Stimulated activated naive CD8-positive, alpha-beta T cell treated with anti-CD3 and anti-CD28 coated beads, Interleukin-15, Interleukin-2, amounts not matched to agents 100 ng/mL and 50 ng/mL, for 24 hours (primary cell): Measurements from ENCODE around the gene RORC.

Experiments used
- H3K27ac Mint-ChIP-seq: one replicate; pipeline ENCODE4 v1.8.0; 2021; ENCODE audit warnings: mild to moderate bottlenecking, mixed read lengths
- H3K27me3 Mint-ChIP-seq: one replicate; pipeline ENCODE4 v1.8.0; 2021; ENCODE audit warnings: mixed read lengths
- H3K36me3 Mint-ChIP-seq: one replicate; pipeline ENCODE4 v1.8.0; 2021; ENCODE audit warnings: low read depth, mixed read lengths
- H3K4me1 Mint-ChIP-seq: one replicate; pipeline ENCODE4 v1.8.0; 2021; ENCODE audit warnings: low read depth, mixed read lengths
- H3K4me3 Mint-ChIP-seq: one replicate; pipeline ENCODE4 v1.8.0; 2021; ENCODE audit warnings: mild to moderate bottlenecking, mixed read lengths
- H3K9me3 Mint-ChIP-seq: one replicate; pipeline ENCODE4 v1.8.0; 2021; ENCODE audit warnings: mixed read lengths

Gene RORC

DNA sequence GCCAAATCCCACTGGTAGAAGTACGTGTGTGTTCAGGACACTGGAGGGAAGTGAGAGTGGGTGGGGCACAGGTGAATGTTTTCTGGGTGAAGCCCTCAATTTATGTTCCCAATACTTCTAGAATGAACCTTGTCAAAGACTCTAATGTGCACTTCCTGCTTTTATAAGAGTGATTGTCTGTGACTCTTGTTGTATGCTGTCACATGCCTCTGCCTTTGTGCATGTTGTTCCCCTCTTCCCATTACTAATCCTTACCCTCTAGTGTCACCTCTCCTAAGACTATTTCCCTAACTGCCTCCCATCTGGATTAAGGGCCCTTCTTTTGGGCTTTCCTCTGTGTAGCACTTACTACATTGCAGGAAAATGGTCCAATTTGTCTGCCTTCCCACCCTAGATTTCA is 23.8 kb downstream of the RORC start:
- no peaks in the 10 kb centered on the region for H3K36me3 Mint-ChIP-seq
- H3K27me3 Mint-ChIP-seq = no peaks in the 10 kb centered on the region
- no peaks in the 10 kb centered on the region for H3K9me3 Mint-ChIP-seq
- no peak overlapping the region for H3K4me3 Mint-ChIP-seq
- no peaks in the 10 kb centered on the region for H3K4me1 Mint-ChIP-seq
- no peak overlapping the region for H3K27ac Mint-ChIP-seq

DNA sequence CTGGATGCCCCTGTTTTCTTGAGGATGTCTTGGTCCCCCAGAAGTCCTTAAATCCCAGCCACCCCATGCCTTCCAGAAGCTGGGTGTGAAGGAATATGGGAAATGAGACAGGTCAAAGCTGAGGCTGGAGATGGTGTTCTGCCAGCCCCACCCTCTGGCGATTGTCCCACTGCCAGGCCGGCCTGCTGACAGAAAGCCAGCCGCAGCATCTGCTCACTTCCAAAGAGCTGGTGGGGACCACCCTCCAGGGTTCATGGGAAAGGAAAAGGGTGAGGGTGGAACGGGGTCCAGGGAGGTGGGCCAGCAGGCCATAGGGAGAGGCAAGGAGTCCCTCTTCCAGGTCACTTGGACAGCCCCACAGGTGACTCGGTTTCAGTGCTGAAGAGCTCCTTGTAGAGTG is 24.5 kb downstream of the RORC start:
- Mint-ChIP-seq H3K27me3 (no peaks in the 10 kb centered on the region), H3K4me3 (no peak overlapping the region), H3K4me1 (no peaks in the 10 kb centered on the region), H3K9me3 (no peaks in the 10 kb centered on the region), H3K27ac (no peak overlapping the region), H3K36me3 (no peaks in the 10 kb centered on the region)

DNA sequence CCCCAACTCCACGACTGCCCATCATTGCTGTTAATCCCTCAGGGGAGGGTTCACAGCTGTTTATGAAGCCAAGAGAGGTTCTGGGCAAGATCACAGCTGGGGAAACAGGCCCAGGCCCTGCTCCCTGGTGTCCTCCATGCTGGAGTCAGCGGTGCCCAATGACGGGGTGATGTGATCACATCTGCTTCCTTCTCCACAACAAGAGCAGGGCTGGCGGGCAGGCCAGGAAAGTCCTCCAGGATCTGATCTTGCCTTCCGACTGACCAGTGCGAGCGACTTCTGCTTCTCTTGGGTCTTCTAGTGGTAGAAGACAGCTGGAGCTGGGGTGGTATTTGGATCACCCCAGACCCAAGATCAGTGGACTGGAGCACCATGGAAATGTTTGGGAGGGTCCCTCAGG is 25.4 kb downstream of the RORC start:
- Mint-ChIP-seq H3K9me3 (no peaks in the 10 kb centered on the region), H3K4me1 (no peaks in the 10 kb centered on the region), H3K27me3 (no peaks in the 10 kb centered on the region), H3K36me3 (no peaks in the 10 kb centered on the region), H3K27ac (no peak overlapping the region), H3K4me3 (no peak overlapping the region)

- no peak within 1 kb of the TSS for H3K4me3 Mint-ChIP-seq
- H3K9me3 Mint-ChIP-seq = no peaks in the 10 kb centered on the region
- no peaks in the 10 kb centered on the region for H3K36me3 Mint-ChIP-seq
- H3K27me3 Mint-ChIP-seq = peaks cover 4% of the 10 kb centered on the region
- H3K27ac Mint-ChIP-seq = no peak within 1 kb of the TSS
- peaks cover 4% of the 10 kb centered on the region for H3K4me1 Mint-ChIP-seq
Measured at GRCh38 chr1:151805066-151805820, 26.4 kb downstream of the RORC start, which contains the start of gene LINGO4. TSS of gene LINGO4 (minus strand) at chr1:151805419. CDS start at chr1:151802704, 2,715 bp downstream.

DNA sequence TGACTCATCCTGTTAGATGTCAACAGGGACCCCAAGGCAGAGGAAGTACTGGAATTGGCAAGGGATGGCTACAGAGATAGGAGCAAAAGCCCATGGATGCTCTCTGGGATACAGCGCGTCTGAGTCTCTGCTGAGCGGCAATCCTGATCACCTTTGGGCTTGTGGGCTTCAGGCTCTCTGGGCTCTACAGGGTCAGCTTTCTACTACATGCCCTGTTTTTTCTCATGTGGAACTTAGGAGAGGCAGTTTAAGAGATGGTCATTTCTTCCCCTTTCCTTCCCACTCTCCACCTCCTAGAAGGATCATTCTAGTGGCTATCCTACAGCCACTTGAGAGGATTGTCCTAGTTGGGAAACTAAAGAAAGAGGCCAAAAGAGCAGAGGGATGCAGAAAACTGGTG is 27.7 kb downstream of the RORC start:
- Mint-ChIP-seq H3K27ac (no peak overlapping the region), H3K4me1 (peaks cover 4% of the 10 kb centered on the region), H3K36me3 (no peaks in the 10 kb centered on the region), H3K9me3 (no peaks in the 10 kb centered on the region), H3K4me3 (no peak overlapping the region), H3K27me3 (peaks cover 9% of the 10 kb centered on the region)

DNA sequence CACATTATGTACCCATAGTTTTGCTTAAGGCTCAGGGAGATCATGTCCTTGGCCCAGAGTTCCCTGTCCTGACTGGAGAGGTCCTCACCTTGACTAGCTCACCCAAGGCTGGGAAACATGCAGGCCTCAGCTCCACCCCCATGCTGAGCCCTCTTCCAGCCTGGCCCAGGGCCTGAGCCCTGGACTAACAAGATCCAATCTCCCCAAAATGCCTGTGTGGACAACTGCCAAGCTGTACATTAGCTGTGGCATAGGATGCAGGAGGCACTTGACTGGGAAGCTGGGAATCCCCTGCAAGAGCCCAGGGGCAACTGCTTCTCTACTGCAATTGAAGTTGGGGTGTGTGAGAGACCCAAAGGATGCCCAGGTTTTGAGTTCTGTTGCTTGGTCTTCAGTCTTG is 28.4 kb downstream of the RORC start:
- no peak overlapping the region for H3K27ac Mint-ChIP-seq

GRCh38 chr1:151802372-151802771 is 29.2 kb downstream of the RORC start:
- H3K36me3 Mint-ChIP-seq = no peaks in the 10 kb centered on the region
- H3K9me3 Mint-ChIP-seq = no peaks in the 10 kb centered on the region
- no peak overlapping the region for H3K4me3 Mint-ChIP-seq
- H3K27ac Mint-ChIP-seq = no peak overlapping the region
- H3K4me1 Mint-ChIP-seq = peaks cover 4% of the 10 kb centered on the region
- peaks cover 9% of the 10 kb centered on the region for H3K27me3 Mint-ChIP-seq

More for the DNA sequence above, 28.4 kb downstream of the RORC start:
- Mint-ChIP-seq H3K27me3 (peaks cover 9% of the 10 kb centered on the region), H3K9me3 (no peaks in the 10 kb centered on the region), H3K36me3 (no peaks in the 10 kb centered on the region), H3K4me3 (no peak overlapping the region), H3K4me1 (peaks cover 4% of the 10 kb centered on the region)

DNA sequence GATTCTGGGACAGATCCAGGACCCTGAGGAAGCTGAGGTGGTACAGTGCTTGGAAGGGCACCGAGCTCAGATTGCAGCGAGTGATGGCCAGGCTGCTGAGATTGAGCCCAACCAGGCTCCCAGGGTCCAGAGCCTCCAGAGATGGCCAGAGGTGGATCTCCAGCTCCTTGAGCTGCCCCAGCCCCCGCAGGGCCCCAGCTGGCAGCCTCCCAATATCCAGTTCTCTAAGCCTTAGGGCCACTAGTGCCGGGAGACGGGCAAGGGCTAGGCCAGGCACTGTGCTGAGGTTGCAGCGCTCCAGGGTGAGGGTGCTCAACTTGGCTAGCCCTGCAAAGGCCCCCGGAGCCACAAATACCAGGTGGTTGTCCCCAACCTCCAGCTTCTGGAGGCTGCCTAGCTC is 29.8 kb downstream of the RORC start:
- Mint-ChIP-seq H3K27ac (no peak overlapping the region), H3K9me3 (no peaks in the 10 kb centered on the region), H3K4me1 (peaks cover 4% of the 10 kb centered on the region), H3K36me3 (no peaks in the 10 kb centered on the region), H3K27me3 (peaks cover 9% of the 10 kb centered on the region), H3K4me3 (no peak overlapping the region)

DNA sequence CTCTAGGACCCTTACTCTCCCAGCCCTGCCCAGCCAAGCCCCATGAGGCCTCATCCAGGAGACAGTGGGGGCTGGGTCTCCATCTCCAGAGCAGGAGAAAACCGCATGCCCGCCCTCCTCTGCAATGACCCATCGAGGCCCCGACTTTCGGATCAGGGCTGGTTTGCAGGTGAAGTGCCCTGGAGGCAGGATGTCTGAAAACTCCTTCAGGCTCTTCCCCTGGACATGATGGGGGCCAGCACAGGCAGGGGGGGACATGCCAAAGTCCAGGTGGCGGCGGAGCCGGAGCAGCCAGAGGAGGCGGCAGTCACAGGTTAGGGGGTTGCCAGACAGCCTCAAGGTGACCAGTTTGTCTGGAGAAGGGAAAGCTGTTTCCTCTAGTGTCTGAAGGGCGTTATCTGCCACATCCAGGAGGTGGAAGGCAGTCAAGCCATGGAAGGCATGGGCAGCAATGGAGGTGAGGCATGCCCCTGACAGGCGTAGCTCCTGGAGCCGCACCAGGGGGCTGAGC is 30.2 kb downstream of the RORC start:
- Mint-ChIP-seq H3K9me3 (no peaks in the 10 kb centered on the region), H3K4me1 (peaks cover 4% of the 10 kb centered on the region), H3K4me3 (no peak overlapping the region), H3K36me3 (no peaks in the 10 kb centered on the region), H3K27ac (no peak overlapping the region), H3K27me3 (peaks cover 9% of the 10 kb centered on the region)

- peaks cover 9% of the 10 kb centered on the region for H3K27me3 Mint-ChIP-seq
- H3K4me1 Mint-ChIP-seq = peaks cover 4% of the 10 kb centered on the region
- no peak overlapping the region for H3K27ac Mint-ChIP-seq
- no peaks in the 10 kb centered on the region for H3K9me3 Mint-ChIP-seq
- no peak overlapping the region for H3K4me3 Mint-ChIP-seq
- H3K36me3 Mint-ChIP-seq = no peaks in the 10 kb centered on the region
Measured at GRCh38 chr1:151800830-151801229, 30.8 kb downstream of the RORC start.

DNA sequence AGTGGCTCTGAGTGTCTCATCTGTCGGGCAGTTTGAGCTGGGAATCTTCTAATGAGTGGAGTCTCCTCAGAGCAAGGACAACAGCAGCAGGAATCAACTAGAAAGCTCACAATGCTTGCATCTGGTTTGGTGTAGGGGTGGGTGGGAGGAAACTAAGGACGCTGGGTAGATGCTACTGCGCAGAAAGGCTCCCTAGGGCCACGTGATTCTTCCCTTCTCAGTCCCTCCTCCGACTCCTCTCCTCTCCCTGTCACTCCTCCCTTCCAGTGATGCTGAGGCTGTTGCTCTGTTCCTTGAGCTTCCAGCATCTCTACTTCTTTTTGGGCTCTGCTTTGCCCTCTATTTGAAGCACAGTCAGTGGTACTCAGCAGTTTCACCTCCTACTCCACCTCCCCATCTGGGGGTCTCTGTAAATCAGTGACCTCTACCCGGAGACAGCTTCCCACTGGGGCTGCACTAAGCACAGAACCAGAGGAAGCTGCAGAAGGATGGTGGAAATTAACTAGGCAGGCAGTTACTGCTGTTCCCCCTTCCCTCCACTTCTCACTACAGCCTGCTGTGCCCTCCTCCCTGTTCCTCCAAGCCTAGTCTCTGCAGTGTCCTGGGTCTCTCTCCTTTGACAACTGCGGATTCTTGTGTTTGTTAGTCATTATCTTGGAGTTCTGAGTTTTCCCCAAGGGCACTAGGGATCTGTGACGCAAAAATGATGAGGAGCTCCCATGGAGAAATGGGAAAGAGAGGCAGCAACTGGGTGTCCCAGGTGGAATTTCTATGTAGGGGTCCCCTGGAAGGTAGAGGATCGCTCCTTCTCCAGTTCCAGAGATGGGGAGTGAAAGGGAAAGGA is 32.2 kb downstream of the RORC start:
- Mint-ChIP-seq H3K27me3 (peaks cover 9% of the 10 kb centered on the region), H3K4me1 (peaks cover 4% of the 10 kb centered on the region), H3K36me3 (no peaks in the 10 kb centered on the region), H3K9me3 (no peaks in the 10 kb centered on the region), H3K27ac (no peak overlapping the region), H3K4me3 (no peak overlapping the region)

GRCh38 chr1:151798571-151798970 is 33.0 kb downstream of the RORC start:
- Mint-ChIP-seq H3K36me3 (no peaks in the 10 kb centered on the region), H3K27ac (no peak overlapping the region), H3K4me1 (peaks cover 4% of the 10 kb centered on the region), H3K9me3 (no peaks in the 10 kb centered on the region), H3K27me3 (peaks cover 9% of the 10 kb centered on the region), H3K4me3 (no peak overlapping the region)

DNA sequence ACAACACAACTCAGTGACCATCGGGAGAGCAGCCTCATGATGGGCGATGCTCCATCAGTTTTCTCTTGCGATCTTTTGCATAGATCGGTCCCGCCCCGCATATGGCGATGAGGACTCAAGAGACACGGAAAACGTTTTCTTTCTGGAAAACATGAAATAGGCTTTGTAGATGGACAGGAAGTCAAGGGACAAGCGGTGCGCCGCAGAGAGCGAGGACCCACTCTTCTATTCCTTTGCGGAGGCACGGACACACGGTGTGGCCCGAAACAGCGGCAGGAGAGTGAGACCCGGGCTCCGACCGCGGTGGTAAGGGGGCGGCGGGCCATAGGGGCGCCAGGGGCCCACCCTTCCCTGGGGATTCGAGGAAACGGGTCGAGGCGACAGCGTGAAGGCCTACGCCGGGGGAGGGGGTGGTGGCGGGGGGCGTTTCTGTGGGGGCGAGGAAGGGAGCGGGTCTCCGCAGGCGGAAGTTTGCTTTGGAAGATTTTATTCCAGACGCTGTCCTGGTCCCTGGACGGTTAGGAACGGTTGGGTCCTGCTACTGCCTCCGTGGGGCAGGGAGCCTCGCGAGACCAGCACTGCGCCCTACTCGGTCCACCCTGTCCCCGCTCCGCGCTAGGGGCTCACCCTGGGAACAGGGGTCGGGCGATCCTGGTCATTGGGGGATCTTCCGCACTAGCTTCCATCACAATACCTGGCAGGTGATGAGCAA is 40.5 kb downstream of the RORC start:
- peak overlapping the region; percentile 90 for H3K27ac Mint-ChIP-seq
- H3K9me3 Mint-ChIP-seq = no peaks in the 10 kb centered on the region

GRCh38 chr1:151790071-151790939 is 41.3 kb downstream of the RORC start, which contains the start of gene TDRKH:
TSS of gene TDRKH (minus strand) at chr1:151790500. CDS start at chr1:151783022, 7,478 bp downstream.
- Mint-ChIP-seq H3K27ac (peak within 1 kb of the TSS; percentile 90), H3K36me3 (no peaks in the 10 kb centered on the region), H3K4me3 (peak within 1 kb of the TSS; percentile 96), H3K4me1 (peaks cover 26% of the 10 kb centered on the region), H3K27me3 (no peaks in the 10 kb centered on the region), H3K9me3 (no peaks in the 10 kb centered on the region)

More for the DNA sequence above, 40.5 kb downstream of the RORC start:
- H3K27me3 Mint-ChIP-seq = no peaks in the 10 kb centered on the region
- H3K4me1 Mint-ChIP-seq = peaks cover 26% of the 10 kb centered on the region
- H3K36me3 Mint-ChIP-seq = no peaks in the 10 kb centered on the region
- peak overlapping the region; percentile 96 for H3K4me3 Mint-ChIP-seq
